ENCODE measurements around the gene ABHD2. TPM values are rescaled to one million over a fixed set of nuclear protein-coding genes. Genes with fewer than 3 reads are reported as not detected.

Gene ABHD2
- total and polyA plus RNA-seq, 4 donors: 11.7 to 200 (median 59.3) TPM

GRCh38 chr15:89122505-89123180 lies 34.4 kb downstream of the ABHD2 start:
- H3K4me1 ChIP-seq (ENCODE audit: control insufficient read depth in 5 of 5, insufficient read depth in 5 of 5, low read length in 5 of 5): peaks cover 0 to 15% (median 5%) of the 10 kb centered on the region in 5 donors
- H3K36me3 ChIP-seq (ENCODE audit: control insufficient read depth in 4 of 4, insufficient read depth in 4 of 4, low read length in 4 of 4): peaks cover 2 to 33% (median 8%) of the 10 kb centered on the region in 4 donors
- H3K9ac ChIP-seq (ENCODE audit: insufficient read depth in 1 of 2, low read length in 2 of 2): no peak overlapping the region
- peak overlapping the region in 1 of 2 donors; percentile 48 for H3K27ac ChIP-seq (ENCODE audit: low read depth in 1 of 2, low read length in 1 of 2)
- TF ChIP-seq CTCF (IDR thresholded peaks at IDR 0.05; ENCODE audit: control extremely low read depth, extremely low read depth): no peak
- no peak for DNase-seq
- 95 to 96% methylated on average over 4 of the region's 4 CpGs for WGBS, 2 donors
- H3K9me3 ChIP-seq (ENCODE audit: control insufficient read depth in 4 of 4, insufficient read depth in 3 of 4, low read length in 3 of 4): no peaks in the 10 kb centered on the region
- no peaks in the 10 kb centered on the region for H3K27me3 ChIP-seq (ENCODE audit: control insufficient read depth in 3 of 3, insufficient read depth in 3 of 3, low read length in 2 of 3)
- ATAC-seq (ENCODE audit: insufficient read depth, low FRiP score): no peak
- no peak overlapping the region for H3K4me3 ChIP-seq

GRCh38 chr15:89123181-89123525 lies 34.9 kb downstream of the ABHD2 start:
- WGBS, 2 donors: 91 to 94% methylated on average over 7 of the region's 7 CpGs
- no peak overlapping the region for H3K9ac ChIP-seq (ENCODE audit: insufficient read depth in 1 of 2, low read length in 2 of 2)
- H3K27me3 ChIP-seq (ENCODE audit: control insufficient read depth in 3 of 3, insufficient read depth in 3 of 3, low read length in 2 of 3): no peaks in the 10 kb centered on the region
- H3K27ac ChIP-seq (ENCODE audit: low read depth in 1 of 2, low read length in 1 of 2): no peak overlapping the region
- no peaks in the 10 kb centered on the region for H3K9me3 ChIP-seq (ENCODE audit: control insufficient read depth in 4 of 4, insufficient read depth in 3 of 4, low read length in 3 of 4)
- no peak for ATAC-seq (ENCODE audit: insufficient read depth, low FRiP score)
- H3K4me1 ChIP-seq (ENCODE audit: control insufficient read depth in 5 of 5, insufficient read depth in 5 of 5, low read length in 5 of 5): peaks cover 0 to 15% (median 5%) of the 10 kb centered on the region in 5 donors
- H3K4me3 ChIP-seq: no peak overlapping the region
- TF ChIP-seq CTCF (IDR thresholded peaks at IDR 0.05; ENCODE audit: control extremely low read depth, extremely low read depth): no peak
- DNase-seq: no peak
- peaks cover 2 to 33% (median 8%) of the 10 kb centered on the region in 4 donors for H3K36me3 ChIP-seq (ENCODE audit: control insufficient read depth in 4 of 4, insufficient read depth in 4 of 4, low read length in 4 of 4)

DNA sequence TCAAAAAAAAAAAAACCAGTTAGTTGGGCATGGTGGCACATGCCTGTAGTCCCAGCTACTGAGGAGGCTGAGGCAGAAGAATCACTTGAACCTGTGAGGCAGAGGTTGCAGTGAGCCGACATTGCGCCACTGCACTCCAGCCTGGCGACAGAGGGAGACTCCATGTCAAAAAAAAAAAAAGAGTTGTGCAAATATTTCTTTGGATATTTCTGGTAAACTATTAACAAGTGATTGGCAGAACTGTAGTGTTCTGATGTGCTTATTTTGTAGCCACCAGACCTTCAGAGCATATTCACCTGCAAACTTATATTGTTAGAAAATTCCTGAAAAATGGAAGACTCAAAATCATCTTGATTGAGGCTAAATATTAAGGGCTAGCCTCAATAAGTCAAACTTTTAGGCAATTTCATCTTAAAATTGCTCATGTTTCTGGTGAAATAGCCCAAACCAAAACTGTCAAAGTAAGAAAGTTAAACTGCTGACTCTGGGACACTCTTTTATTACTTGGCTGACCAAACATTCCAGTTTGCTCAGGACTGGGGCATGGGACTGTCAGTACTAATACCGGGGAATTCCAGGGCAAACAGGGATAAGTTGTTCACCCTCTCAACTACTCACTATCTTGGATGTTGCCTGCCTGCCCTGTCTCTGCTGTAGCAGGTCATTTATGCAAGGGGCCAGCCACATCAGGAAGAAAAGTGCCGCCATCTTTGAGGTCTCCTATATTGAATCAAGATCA lies 37.0 kb downstream of the ABHD2 start:
- Histone ChIP-seq H3K36me3 (ENCODE audit: control insufficient read depth in 4 of 4, insufficient read depth in 4 of 4, low read length in 4 of 4) (peaks cover 0 to 23% (median 7%) of the 10 kb centered on the region in 4 donors), H3K27me3 (ENCODE audit: control insufficient read depth in 3 of 3, insufficient read depth in 3 of 3, low read length in 2 of 3) (no peaks in the 10 kb centered on the region), H3K9ac (ENCODE audit: insufficient read depth in 1 of 2, low read length in 2 of 2) (no peak overlapping the region), H3K4me1 (ENCODE audit: control insufficient read depth in 5 of 5, insufficient read depth in 5 of 5, low read length in 5 of 5) (peaks cover 0 to 19% (median 9%) of the 10 kb centered on the region in 5 donors), H3K27ac (ENCODE audit: low read depth in 1 of 2, low read length in 1 of 2) (peak overlapping the region in 1 of 2 donors; percentile 68), H3K4me3 (no peak overlapping the region), H3K9me3 (ENCODE audit: control insufficient read depth in 4 of 4, insufficient read depth in 3 of 4, low read length in 3 of 4) (no peaks in the 10 kb centered on the region)
- DNase-seq (peak in 1 of 3 donors; percentile 58), ATAC-seq (ENCODE audit: insufficient read depth, low FRiP score) (no peak)
- WGBS, 2 donors: 74 to 90% methylated on average over 5 of the region's 5 CpGs
- TF ChIP-seq CTCF (IDR thresholded peaks at IDR 0.05; ENCODE audit: control extremely low read depth, extremely low read depth): no peak

All from lung (tissue), 12 donors.